Panc1 (cell line): Measurements from ENCODE around the gene MINDY4. TPM values are rescaled to one million over a fixed set of nuclear protein-coding genes. Genes with fewer than 3 reads are reported as not detected.

Experiments used
- ATAC-seq: fragments of 200-7000 bp; cut with Tn5 transposase; 2 replicates; pipeline ENCODE4 v1.9.1; 2020; ENCODE audit warnings: mild to moderate bottlenecking, moderate library complexity
- BruUV-seq: library from RNA; stranded (reverse); fragments of 400-500 nt; replicated peaks from 2 replicates; lab custom pipeline; 2021; lab: Mats Ljungman, UMichigan
- CTCF ChIA-PET: fragments of 300-600 bp; sonication (Branson Sonifier 250); formaldehyde crosslinking; loops from one replicate; lab custom pipeline; 2022; ENCODE audit warnings: antibody characterized with exemption; lab: Charles Lee
- POLR2A ChIA-PET: fragments of 300-600 bp; sonication (Branson Sonifier 250); formaldehyde crosslinking; loops from one replicate; lab custom pipeline; 2022; ENCODE audit warnings: antibody characterized with exemption; lab: Charles Lee
- DNase-seq: peaks from one replicate; pipeline ENCODE4 v3.0.0-alpha.2; 2010; ENCODE audit warnings: low read depth, low spot score
- H3K27ac ChIP-seq: 2 replicates; pipeline ENCODE4 v1.5.1; 2011; ENCODE audit warnings: mild to moderate bottlenecking, low read length, inconsistent platforms
- H3K27me3 ChIP-seq: fragments of 200-500 bp; sonication (Bioruptor generic); 2 replicates; pipeline ENCODE4 v1.6.0; 2014; ENCODE audit warnings: low read length, inconsistent platforms; ENCODE audit not compliant: control insufficient read depth, insufficient read depth
- H3K36me3 ChIP-seq: fragments of 200-500 bp; sonication (Bioruptor generic); 2 replicates; pipeline ENCODE4 v1.5.1; 2014; ENCODE audit warnings: inconsistent platforms, mild to moderate bottlenecking, low read length, moderate library complexity; ENCODE audit not compliant: control insufficient read depth, insufficient read depth
- H3K4me1 ChIP-seq: 2 replicates; pipeline ENCODE4 v1.5.1; 2011; ENCODE audit warnings: inconsistent platforms, mild to moderate bottlenecking, low read length, moderate library complexity; ENCODE audit not compliant: control insufficient read depth, insufficient read depth
- H3K4me3 ChIP-seq, 2 experiments: 2 replicates each; pipeline ENCODE4 v1.5.1; 2011 to 2012; ENCODE audit warnings: low read depth in 2 of 2, low read length in 2 of 2, mild to moderate bottlenecking in 2 of 2, inconsistent platforms in 1 of 2, moderate library complexity in 1 of 2
- H3K9me3 ChIP-seq: fragments of 200-500 bp; sonication (Bioruptor generic); 2 replicates; pipeline ENCODE4 v1.5.1; 2014; ENCODE audit warnings: low read depth, mild to moderate bottlenecking, inconsistent platforms, low read length, moderate library complexity; ENCODE audit not compliant: control insufficient read depth, insufficient read depth
- CTCF ChIP-seq: fragments of 450-650 bp; IDR thresholded peaks from 2 replicates; pipeline ENCODE4 v1.5.1; 2017; ENCODE audit warnings: mild to moderate bottlenecking
- POLR2AphosphoS5 ChIP-seq: IDR thresholded peaks from 2 replicates; pipeline ENCODE4 v1.6.1; 2012; ENCODE audit warnings: mild to moderate bottlenecking, low read depth, low read length, moderate library complexity
- REST ChIP-seq, 2 experiments: IDR thresholded peaks; 2 replicates each; pipeline ENCODE4 v1.6.1; 2011 to 2012; ENCODE audit warnings: low read depth in 2 of 2, control low read depth in 1 of 2, low read length in 1 of 2, mild to moderate bottlenecking in 1 of 2, moderate library complexity in 1 of 2; ENCODE audit not compliant: insufficient read depth in 1 of 2
- SIN3A ChIP-seq: IDR thresholded peaks from 2 replicates; pipeline ENCODE4 v1.6.1; 2012; ENCODE audit warnings: low read depth, mild to moderate bottlenecking, low read length, moderate library complexity, borderline replicate concordance; ENCODE audit not compliant: insufficient read depth
- TCF7L2 ChIP-seq: IDR thresholded peaks from 2 replicates; pipeline ENCODE4 v1.6.1; 2011; ENCODE audit warnings: mild to moderate bottlenecking, low read depth, low read length, inconsistent platforms
- in situ Hi-C: cut with HindIII; loops from 2 replicates; pipeline ENCODE4 v1.10.0; 2016; ENCODE audit warnings: low sequenced_read_pairs, low pct_unique_long_range_greater_than_20kb
- intact Hi-C: fragments of 100-400 bp; cut with micrococcal nuclease; formaldehyde crosslinking; loops from one replicate; pipeline ENCODE4 v1.10.0; 2022; ENCODE audit not compliant: unreplicated experiment
- total RNA-seq: library from RNA; stranded (reverse); gene quantifications from one replicate; pipeline ENCODE4 v1.2.1, GENCODE V29; 2021; ENCODE audit not compliant: unreplicated experiment

Gene MINDY4
- total RNA-seq, 1 experiment from 2014 or later: 6.2 TPM

GRCh38 chr7:30927559-30927958, 156.3 kb downstream of the MINDY4 start:
- DNase-seq (no peak), ATAC-seq (no peak)
- Histone ChIP-seq H3K4me3 (no peak overlapping the region), H3K36me3 (no peaks in the 10 kb centered on the region), H3K27ac (no peak overlapping the region), H3K4me1 (no peaks in the 10 kb centered on the region), H3K27me3 (no peaks in the 10 kb centered on the region), H3K9me3 (no peaks in the 10 kb centered on the region)
- no TSS peak for BruUV-seq
- in situ Hi-C loops (no loop called here), intact Hi-C loops (no loop called here)
- ChIA-PET POLR2A (interaction anchor here (0.5 kb wide), 1 partner anchor 110 kb away, joined by 13 read pairs; no protein-coding TSS in a partner anchor), CTCF (no interaction called here)
- no peak for TF ChIP-seq SIN3A
- TF ChIP-seq POLR2AphosphoS5: no peak
- no peak for TF ChIP-seq TCF7L2
- no peak for TF ChIP-seq CTCF
- no peak for TF ChIP-seq REST (IDR thresholded peaks at IDR 0.05; ENCODE audit: insufficient read depth in 1 of 2, low read depth in 2 of 2, low read length in 1 of 2)

GRCh38 chr7:30928254-30928872, 157.1 kb downstream of the MINDY4 start:
- POLR2A ChIA-PET: no interaction called here

More at GRCh38 chr7:30928254-30928872, 157.1 kb downstream of the MINDY4 start:
- H3K4me3 ChIP-seq: no peak overlapping the region
- H3K9me3 ChIP-seq: no peaks in the 10 kb centered on the region
- intact Hi-C loops: no loop called here
- CTCF ChIA-PET: no interaction called here
- H3K4me1 ChIP-seq: no peaks in the 10 kb centered on the region
- in situ Hi-C loops: no loop called here
- no peaks in the 10 kb centered on the region for H3K36me3 ChIP-seq
- no peak overlapping the region for H3K27ac ChIP-seq
- TF ChIP-seq SIN3A: no peak
- TF ChIP-seq TCF7L2: no peak
- no peak for TF ChIP-seq CTCF
- no peak for TF ChIP-seq POLR2AphosphoS5
- no peak for TF ChIP-seq REST (IDR thresholded peaks at IDR 0.05; ENCODE audit: insufficient read depth in 1 of 2, low read depth in 2 of 2, low read length in 1 of 2)
- H3K27me3 ChIP-seq: no peaks in the 10 kb centered on the region
- no peak for DNase-seq
- BruUV-seq: no TSS peak
- ATAC-seq: no peak
